CD4-positive, alpha-beta T cell treated with Interleukin-4 for 1 hour (primary cell): ENCODE measurements around the gene TCHP.
"Not testable (repeated sequence)": the region's sequence is repeated elsewhere in the genome, so short reads cannot be mapped to it uniquely, and the experiment has no call there.

Experiments used
- DNase-seq, 2 donors: peaks; one replicate each; pipeline ENCODE4 v3.0.0-alpha.2; 2020 to 2022

The TCHP gene

DNA sequence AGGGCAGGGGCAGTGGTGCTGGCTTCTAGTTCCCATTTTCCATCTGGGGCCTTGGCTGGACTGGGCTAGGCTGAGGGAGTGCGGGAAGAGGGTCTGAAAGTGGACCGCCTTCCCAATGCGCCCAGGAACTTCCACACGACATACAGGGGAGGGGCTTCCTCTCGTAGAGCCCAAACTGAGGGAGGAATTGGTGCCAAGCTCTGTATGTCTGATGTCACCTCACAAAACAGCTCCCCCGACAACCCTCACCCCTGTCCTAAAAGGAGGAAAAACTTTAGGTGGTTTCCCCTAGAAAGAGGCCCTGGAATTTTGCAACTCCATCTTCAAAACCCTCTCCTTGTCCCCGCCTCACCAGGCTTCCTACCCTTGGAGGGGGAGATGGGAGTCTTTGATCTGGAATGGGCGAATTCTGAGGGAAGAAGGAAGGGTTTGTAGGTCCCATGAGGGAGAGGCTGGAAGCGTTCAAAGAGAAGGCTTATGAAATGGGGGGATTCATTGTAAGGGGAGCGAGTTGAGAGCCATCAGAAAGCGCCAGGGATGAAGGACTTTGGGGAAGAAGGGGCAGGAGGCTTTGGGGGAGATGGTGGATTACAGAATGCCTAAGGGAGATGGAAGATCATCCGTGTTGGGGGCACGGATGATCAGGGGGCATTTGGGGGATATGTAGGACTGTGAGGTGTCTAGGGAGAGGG, 20.6 kb upstream of the TCHP start:
- DNase-seq: peak in 1 of 2 donors; percentile 15

- DNase-seq: peak; percentile 90 to 91
Observed at GRCh38 chr12:109880043-109880931, 19.8 kb upstream of the TCHP start, which contains the start of gene GLTP. Gene GLTP (minus strand): TSS chr12:109880541. CDS start chr12:109880374, 167 bp downstream.

GRCh38 chr12:109880938-109881337, 19.1 kb upstream of the TCHP start:
- DNase-seq: no peak

- DNase-seq: no peak
Observed at GRCh38 chr12:109881752-109882151, 18.3 kb upstream of the TCHP start.

GRCh38 chr12:109883461-109883860, 16.6 kb upstream of the TCHP start:
- DNase-seq: no peak

DNA sequence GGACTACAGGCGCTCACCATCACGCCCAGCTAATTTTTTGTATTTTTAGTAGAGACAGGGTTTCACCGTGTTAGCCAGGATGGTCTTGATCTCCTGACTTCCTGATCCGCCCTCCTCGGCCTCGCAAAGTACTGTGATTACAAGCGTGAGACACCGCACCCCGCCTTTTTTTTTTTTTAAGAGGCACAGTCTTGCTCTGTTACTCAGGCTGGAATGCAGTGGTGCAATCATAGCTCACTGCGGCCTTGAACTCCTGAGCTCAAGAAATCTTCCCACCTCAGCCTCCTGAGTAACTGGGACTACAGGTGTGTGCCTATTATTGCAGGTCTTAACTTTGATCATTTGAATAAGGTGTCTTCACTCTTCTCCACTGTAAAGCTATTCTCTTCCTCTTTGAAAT, 14.5 kb upstream of the TCHP start:
- DNase-seq: no peak

- peak; percentile 42 to 62 for DNase-seq
Observed at GRCh38 chr12:109888179-109889020, 11.7 kb upstream of the TCHP start.

GRCh38 chr12:109890620-109891170, 9.4 kb upstream of the TCHP start:
- no peak for DNase-seq

- DNase-seq: not testable (repeated sequence)
Observed at GRCh38 chr12:109891731-109892130, 8.3 kb upstream of the TCHP start.

GRCh38 chr12:109892165-109892715, 7.8 kb upstream of the TCHP start:
- DNase-seq: no peak

- DNase-seq: peak; percentile 42 to 50
Observed at GRCh38 chr12:109892748-109893147, 7.3 kb upstream of the TCHP start.

DNA sequence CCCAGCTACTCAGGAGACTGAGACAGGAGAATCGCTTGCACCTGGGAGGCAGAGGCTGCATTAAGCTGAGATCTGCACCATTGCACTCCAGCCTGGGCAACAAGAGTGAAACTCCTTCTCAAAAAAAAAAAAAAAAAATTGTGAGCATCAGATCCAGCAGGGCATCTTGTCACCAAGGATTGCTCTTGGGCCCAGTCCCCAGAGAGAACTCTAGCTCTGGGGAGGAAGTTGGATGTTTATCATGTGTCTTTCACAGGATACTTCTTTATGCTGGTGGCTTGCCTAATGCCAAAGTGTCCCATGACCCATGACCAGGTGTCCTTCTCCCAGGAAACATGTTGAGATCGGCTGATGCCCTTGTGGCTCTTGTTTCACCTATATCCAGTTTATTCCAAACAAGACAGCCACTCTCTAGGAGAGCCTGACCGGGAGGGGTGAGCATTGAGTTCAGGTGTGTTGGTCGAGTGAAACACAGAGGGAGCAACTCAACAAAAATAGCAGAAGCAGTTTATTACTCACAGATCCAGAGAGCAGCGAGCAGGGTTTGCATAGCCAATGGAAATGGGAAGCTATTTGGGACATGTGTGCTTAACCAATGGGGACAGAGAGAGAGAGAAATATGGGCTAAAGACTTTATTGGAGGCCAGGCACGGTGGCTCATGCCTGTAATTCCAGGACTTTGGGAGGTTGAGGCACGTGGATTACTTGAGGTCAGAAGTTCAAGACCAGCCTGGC, 6.6 kb upstream of the TCHP start:
- no peak for DNase-seq

- DNase-seq: no peak
Observed at GRCh38 chr12:109894939-109895338, 5.1 kb upstream of the TCHP start.

DNA sequence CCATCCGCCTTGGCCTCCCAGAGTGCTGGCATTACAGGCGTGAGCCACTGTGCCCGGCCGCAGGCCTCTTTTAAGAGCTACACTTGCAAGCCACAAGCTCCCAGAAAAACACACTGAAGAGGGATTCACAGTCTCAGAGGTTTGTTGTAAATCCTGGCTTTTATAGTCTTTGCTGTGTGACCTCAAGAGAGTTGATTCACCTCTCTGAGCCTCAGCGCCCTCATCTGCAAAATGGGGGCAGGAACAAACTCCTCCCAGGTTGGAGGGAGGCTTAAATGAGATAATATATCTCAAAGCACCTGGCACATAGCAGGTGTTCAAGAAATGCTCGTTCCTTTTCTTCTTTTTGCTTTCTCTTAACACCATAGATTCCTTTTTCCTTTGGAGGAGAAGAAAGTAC, 3.9 kb upstream of the TCHP start:
- DNase-seq: no peak

DNA sequence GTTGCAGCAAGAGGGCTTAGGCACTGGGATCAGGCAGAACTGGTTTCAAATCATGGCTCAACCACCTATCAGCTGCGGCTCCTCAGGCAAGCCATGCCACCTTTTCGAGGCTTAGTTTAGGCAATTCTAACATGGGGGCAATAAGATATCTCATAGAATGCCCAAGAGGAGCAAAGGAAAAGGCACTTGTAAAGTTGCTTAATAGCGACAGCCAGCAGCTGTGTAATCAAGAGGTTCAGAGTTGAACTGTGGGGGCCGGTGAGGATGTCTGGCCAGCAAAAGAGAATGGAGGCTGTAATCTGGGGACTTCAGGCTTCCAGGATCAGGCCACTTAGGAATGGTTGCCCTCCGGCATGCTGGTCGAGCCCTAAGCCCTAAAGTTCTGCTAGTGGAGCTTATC, 3.0 kb upstream of the TCHP start:
- DNase-seq: no peak

DNA sequence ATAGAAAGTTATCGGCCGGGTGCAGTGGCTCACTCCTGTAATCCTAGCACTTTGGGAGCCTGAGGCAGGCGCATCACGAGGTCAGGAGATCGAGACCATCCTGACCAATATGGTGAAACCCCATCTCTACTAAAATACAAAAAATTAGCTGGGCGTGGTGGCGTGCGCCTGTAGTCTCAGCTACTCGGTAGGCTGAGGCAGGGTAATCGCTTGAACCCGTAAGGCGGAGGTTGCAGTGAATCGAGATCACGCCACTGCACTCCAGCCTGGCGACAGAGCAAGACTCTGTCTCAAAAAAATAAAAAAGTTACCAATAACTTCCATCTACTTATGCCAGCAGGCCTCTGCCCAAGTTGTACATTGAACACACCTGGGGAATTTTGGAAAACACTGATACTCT, 729 bp upstream of the TCHP start:
- not testable (repeated sequence) for DNase-seq

GRCh38 chr12:109900752-109901580, 892 bp downstream of the TCHP start:
- DNase-seq: no peak

- DNase-seq: no peak
Observed at GRCh38 chr12:109902891-109903418, 2.9 kb downstream of the TCHP start.

GRCh38 chr12:109905301-109905700, 5.2 kb downstream of the TCHP start:
- DNase-seq: no peak

GRCh38 chr12:109910254-109910968, 10.3 kb downstream of the TCHP start:
- no peak for DNase-seq
